Bronchial epithelial cell (primary cell): ENCODE results near the gene CCM2L. TPM values are rescaled to one million over a fixed set of nuclear protein-coding genes. Genes with fewer than 3 reads are reported as not detected.

Experiments
- DNase-seq: peaks from one replicate; pipeline ENCODE4 v3.0.0-alpha.2; 2010; ENCODE audit warnings: low read depth
- FAIRE-seq: peaks from 2 replicates; lab custom pipeline; 2011; peaks lifted over from hg19 to GRCh38; lab: Jason Lieb, UNC
- H3K27me3 ChIP-seq: 2 replicates; pipeline ENCODE4 v1.5.1; 2011; ENCODE audit warnings: low read length; ENCODE audit not compliant: control insufficient read depth, insufficient read depth
- H3K36me3 ChIP-seq: 2 replicates; pipeline ENCODE4 v1.5.1; 2011; ENCODE audit warnings: low read length; ENCODE audit not compliant: control insufficient read depth, insufficient read depth
- H3K4me3 ChIP-seq: 2 replicates; pipeline ENCODE4 v1.5.1; 2011; ENCODE audit warnings: mild to moderate bottlenecking, low read depth, low read length, control low read depth
- CTCF ChIP-seq: IDR thresholded peaks from 2 replicates; pipeline ENCODE4 v1.5.1; 2011; ENCODE audit warnings: mild to moderate bottlenecking, moderate library complexity, low read length, control low read depth, inconsistent platforms; ENCODE audit not compliant: insufficient read depth, severe bottlenecking
- total RNA-seq: library from RNA; depleted of rRNA; stranded (reverse); fragments of >200 nt; gene quantifications from 2 replicates; pipeline ENCODE4 v1.2.1, GENCODE V29; 2014

The CCM2L gene
- total RNA-seq, 1 donor from 2014 or later, result not detected

- no peak for DNase-seq
- H3K4me3 ChIP-seq, result no peak overlapping the region
- FAIRE-seq, result no peak
- TF ChIP-seq CTCF, result no peak
- H3K27me3 ChIP-seq, result peaks cover 2% of the 10 kb centered on the region
- H3K36me3 ChIP-seq, result no peaks in the 10 kb centered on the region
Observed at GRCh38 chr20:31988430-31989015, 21.7 kb upstream of the CCM2L start.

GRCh38 chr20:31989030-31989645, 21.1 kb upstream of the CCM2L start:
- no peak overlapping the region for H3K4me3 ChIP-seq
- no peaks in the 10 kb centered on the region for H3K36me3 ChIP-seq
- peak; percentile 18 for FAIRE-seq
- TF ChIP-seq CTCF, result no peak
- DNase-seq, result no peak
- peaks cover 5% of the 10 kb centered on the region for H3K27me3 ChIP-seq

- FAIRE-seq (no peak), DNase-seq (no peak)
- Histone ChIP-seq H3K4me3 (no peak overlapping the region), H3K36me3 (no peaks in the 10 kb centered on the region), H3K27me3 (peaks cover 15% of the 10 kb centered on the region)
- TF ChIP-seq CTCF, result no peak
Observed at GRCh38 chr20:31990641-31991338, 19.4 kb upstream of the CCM2L start.

- H3K4me3 ChIP-seq, result no peak overlapping the region
- H3K27me3 ChIP-seq, result peaks cover 15% of the 10 kb centered on the region
- DNase-seq (no peak), FAIRE-seq (no peak)
- TF ChIP-seq CTCF, result no peak
- H3K36me3 ChIP-seq, result no peaks in the 10 kb centered on the region
Observed at GRCh38 chr20:31991339-31991705, 18.9 kb upstream of the CCM2L start.

GRCh38 chr20:31992086-31992485, 18.2 kb upstream of the CCM2L start:
- Histone ChIP-seq H3K27me3 (peaks cover 15% of the 10 kb centered on the region), H3K4me3 (no peak overlapping the region), H3K36me3 (no peaks in the 10 kb centered on the region)
- DNase-seq, result no peak
- no peak for FAIRE-seq
- no peak for TF ChIP-seq CTCF
